Measurements from ENCODE around the gene CADM2.
"Not testable (repeated sequence)": the region's sequence is repeated elsewhere in the genome, so short reads cannot be mapped to it uniquely, and the experiment has no call there.

Gene CADM2

DNA sequence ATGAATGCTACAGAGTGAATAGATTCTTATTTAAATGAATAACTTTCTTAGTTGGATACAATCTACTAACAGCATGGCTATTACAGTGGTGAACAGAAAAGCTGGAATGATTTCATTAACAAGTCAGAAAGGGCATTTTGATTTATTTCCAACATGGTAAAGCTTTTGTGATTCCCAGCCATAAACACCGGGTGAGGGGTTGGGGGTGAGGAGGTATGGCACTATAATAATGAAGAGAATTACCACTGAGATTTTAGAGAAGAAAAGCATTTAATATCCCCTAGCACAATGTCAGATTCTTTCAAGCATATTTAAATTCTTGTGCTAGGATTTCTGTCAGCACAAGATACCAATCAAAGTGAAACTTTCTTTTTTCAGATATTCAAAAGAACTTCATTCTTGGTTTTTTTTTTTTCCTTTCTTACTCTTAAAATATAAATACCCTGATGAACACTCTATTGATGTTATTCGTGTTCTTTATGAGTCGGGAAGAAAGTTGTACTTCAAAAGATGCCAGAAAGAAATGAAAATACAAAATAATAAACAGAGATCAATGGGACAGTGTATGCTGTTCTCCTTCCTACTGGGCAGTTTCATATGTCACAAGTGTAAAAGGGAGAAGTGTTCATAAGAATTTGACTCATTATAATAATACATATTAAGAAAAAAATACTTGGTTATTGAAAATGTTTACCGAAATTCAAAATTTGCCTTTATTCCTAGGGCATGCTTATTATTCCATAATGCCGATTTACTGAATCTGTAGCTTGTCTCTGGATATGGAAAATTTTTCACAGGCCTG, 522.8 kb downstream of the CADM2 start:
- TF ChIP-seq, protein P1, sequence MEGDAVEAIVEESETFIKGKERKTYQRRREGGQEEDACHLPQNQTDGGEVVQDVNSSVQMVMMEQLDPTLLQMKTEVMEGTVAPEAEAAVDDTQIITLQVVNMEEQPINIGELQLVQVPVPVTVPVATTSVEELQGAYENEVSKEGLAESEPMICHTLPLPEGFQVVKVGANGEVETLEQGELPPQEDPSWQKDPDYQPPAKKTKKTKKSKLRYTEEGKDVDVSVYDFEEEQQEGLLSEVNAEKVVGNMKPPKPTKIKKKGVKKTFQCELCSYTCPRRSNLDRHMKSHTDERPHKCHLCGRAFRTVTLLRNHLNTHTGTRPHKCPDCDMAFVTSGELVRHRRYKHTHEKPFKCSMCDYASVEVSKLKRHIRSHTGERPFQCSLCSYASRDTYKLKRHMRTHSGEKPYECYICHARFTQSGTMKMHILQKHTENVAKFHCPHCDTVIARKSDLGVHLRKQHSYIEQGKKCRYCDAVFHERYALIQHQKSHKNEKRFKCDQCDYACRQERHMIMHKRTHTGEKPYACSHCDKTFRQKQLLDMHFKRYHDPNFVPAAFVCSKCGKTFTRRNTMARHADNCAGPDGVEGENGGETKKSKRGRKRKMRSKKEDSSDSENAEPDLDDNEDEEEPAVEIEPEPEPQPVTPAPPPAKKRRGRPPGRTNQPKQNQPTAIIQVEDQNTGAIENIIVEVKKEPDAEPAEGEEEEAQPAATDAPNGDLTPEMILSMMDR (IDR thresholded peaks at IDR 0.05; ENCODE audit: insufficient read depth, missing control alignments), result no peak
- no peak for FAIRE-seq
- no peak for DNase-seq (ENCODE audit: insufficient read length, low spot score)

DNA sequence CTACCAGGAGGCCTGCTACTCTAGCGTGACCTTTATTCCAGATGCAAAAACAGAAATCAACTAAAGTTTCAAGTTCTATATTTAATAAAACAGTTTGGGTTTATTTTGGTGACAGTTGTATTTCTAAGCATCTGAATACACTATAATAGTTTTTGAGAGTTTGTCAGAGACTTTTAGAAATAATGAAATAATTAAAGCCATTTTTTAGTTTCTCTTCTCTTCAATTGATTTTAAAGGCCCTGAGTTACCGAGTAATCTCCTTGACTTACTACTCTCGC, 523.4 kb downstream of the CADM2 start:
- FAIRE-seq (no peak), DNase-seq (ENCODE audit: insufficient read length, low spot score) (no peak)
- TF ChIP-seq, protein P1 (IDR thresholded peaks at IDR 0.05; ENCODE audit: insufficient read depth, missing control alignments), result no peak

DNA sequence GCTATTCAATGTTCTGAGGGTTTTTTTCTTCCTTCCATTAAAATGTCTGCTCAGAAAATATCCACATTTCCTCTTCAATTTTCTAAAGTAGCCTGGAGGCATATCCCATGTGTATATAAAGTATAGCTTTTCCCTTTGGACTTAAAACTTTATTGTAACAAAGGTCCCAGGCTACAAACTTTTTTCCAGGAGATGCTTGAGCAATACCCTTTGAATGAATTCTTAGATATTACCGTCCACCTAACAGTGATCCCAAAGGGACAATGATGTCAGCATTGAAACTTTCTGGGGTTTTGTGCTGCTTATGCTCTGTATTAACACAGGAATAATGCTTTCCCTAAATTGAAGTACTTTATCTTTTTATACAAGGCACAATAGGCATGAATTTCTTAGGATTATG, 525.2 kb downstream of the CADM2 start:
- TF ChIP-seq, protein P1 (IDR thresholded peaks at IDR 0.05; ENCODE audit: insufficient read depth, missing control alignments), result no peak
- FAIRE-seq, result no peak
- DNase-seq (ENCODE audit: insufficient read length, low spot score), result no peak

DNA sequence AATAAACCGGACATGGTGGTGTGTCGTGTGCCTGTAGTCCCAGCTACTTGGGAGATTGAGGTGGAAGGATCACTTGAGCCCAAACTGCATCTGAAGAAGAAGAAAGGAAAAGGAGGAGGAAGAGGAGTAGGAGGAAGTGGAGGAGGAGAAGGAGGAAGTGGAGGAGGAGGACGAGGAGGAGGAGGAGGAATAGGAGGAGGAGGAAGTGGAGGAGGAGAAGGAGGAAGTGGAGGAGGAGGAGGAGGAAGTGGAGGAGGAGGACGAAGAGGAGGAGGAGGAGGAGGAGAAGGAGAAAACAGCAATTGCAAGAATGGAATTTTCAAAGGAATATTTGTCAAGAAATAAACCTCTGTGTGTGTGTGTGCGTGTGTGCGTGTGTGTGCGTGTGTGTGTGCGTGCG, 528.6 kb downstream of the CADM2 start:
- DNase-seq (ENCODE audit: insufficient read length, low spot score) (no peak), FAIRE-seq (no peak)
- TF ChIP-seq, protein P1 (IDR thresholded peaks at IDR 0.05; ENCODE audit: insufficient read depth, missing control alignments), result no peak

DNA sequence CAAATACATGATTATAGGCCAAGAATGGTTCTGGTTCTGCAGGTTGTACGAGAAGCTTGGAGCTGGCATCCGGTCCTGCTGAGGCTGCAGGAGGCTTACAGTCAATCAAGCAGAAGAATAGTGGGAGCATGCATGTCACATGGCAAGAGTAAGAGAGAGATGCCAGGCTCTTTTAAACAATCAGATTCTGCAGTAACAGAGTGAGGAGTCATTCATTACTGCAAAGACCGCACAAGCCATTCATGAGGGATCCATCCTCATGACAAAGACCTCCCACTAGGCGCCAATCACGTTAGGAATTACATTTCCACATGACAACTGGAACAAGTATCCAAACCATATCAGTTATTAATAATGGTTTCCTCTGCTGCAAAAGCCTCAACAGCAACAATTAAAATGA, 536.8 kb downstream of the CADM2 start:
- no peak for DNase-seq (ENCODE audit: insufficient read length, low spot score)
- TF ChIP-seq, protein P1 (IDR thresholded peaks at IDR 0.05; ENCODE audit: insufficient read depth, missing control alignments), result no peak
- no peak for FAIRE-seq

DNA sequence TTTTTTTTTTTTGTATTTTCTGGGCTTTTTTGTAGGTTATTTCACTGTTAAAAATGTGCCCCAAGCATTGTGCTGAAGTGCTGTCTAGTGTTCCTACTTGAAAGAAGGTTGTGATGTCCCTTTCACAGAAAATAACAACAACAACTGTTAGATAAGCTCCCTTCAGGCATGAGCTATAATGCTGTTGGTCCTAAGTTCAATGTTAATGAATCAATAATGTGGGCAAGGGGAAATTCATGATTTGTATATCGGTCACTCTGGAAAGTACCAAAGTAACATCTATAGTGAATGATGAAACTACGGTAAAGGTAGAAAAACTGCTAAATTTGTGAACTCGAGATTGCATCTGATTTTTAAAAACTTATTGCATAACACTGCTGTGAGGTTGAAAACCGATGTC, 539.4 kb downstream of the CADM2 start:
- FAIRE-seq, result peak; percentile 29
- TF ChIP-seq, protein P1 (IDR thresholded peaks at IDR 0.05; ENCODE audit: insufficient read depth, missing control alignments), result no peak
- DNase-seq (ENCODE audit: insufficient read length, low spot score), result no peak

DNA sequence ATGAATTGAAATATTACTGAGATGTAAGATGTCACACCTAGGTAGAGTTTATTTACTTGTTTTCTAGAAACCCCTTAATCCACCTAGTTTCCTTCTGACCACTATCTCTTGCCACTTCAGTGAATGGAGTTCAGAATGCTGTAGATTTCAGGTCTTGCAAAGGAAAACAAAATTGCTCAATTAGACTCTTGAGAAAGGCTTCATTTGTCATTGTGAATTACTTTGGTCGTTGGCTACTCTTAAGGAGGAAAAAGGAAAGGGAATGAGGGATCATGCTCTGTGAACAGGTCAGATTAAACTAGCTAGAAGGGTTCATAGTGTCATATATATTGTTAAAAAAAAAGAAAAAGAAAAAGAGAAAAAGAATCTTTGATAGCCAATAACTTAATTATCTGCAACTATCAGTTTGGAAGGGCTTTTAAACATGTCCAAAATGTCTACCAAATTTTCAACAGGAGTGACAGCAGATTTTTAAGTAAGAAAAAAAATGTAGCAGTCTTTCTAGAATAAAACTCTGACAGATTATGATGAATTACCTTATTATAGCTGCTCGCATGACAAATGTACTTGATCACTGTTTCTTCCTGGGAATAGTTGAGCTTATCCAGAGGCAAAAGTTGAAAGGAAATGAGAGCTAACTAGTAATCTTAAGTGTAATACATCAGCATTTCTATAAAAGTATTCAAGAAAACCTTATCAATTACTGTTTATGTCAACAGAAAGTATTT, 543.5 kb downstream of the CADM2 start:
- DNase-seq (ENCODE audit: insufficient read length, low spot score), result no peak
- TF ChIP-seq, protein P1 (IDR thresholded peaks at IDR 0.05; ENCODE audit: insufficient read depth, missing control alignments), result no peak
- FAIRE-seq, result no peak

DNA sequence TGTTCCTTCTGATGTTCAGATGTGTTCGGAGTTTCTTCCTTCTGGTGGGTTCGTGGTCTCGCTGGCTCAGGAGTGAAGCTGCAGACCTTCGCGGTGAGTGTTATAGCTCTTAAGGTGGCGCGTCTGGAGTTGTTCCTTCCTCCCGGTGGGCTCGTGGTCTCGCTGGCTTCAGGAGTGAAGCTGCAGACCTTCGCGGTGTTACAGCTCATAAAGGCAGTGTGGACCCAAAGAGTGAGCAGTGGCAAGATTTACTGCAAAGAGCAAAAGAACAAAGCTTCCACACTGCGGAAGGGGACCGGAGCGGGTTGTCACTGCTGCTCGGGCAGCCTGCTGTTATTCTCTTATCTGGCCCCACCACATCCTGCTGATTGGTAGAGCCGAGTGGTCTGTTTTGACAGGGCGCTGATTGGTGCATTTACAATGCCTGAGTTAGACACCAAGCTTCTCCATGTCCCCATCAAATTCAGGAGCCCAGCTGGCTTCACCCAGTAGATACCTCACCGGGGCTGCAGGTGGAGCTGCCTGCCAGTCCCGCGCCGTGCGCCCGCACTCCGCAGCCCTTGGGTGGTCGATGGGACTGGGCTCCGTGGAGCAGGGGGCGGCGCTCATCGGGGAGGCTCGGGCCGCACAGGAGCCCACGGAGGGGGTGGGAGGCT, 545.5 kb downstream of the CADM2 start:
- DNase-seq (ENCODE audit: insufficient read length, low spot score); FAIRE-seq: not testable (repeated sequence)

DNA sequence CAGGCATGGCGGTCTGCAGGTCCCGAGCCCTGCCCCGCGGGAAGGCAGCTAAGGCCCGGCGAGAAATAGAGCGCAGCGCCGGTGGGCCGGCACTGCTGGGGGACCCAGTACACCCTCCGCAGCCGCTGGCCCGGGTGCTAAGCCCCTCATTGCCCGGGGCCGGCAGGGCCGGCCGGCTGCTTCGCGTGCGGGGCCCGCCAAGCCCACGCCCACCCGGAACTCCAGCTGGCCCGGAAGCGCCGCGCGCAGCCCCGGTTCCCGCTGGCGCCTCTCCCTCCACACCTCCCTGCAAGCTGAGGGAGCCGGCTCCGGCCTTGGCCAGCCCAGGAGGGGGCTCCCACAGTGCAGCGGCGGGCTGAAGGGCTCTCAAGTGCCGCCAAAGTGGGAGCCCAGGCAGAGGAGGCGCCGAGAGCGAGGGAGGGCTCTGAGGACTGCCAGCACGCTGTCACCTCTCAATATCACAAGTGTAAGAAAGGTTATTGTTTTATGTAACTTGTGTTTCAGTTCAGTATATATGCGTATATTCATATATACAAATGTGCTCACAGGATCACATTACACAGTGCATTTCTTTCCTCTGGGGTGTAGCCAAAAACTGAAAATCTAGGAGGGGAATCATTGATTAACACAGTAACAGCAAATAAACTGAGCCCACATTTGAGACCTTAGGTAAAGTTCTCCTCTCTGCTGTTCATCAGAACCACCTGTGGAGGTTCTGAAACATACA, 546.2 kb downstream of the CADM2 start:
- FAIRE-seq, result not testable (repeated sequence)

More for the DNA sequence above, 546.2 kb downstream of the CADM2 start:
- not testable (repeated sequence) for DNase-seq (ENCODE audit: insufficient read length, low spot score)
